ENCODE measurements around the gene WIPI1. TPM values are rescaled to one million over a fixed set of nuclear protein-coding genes. Genes with fewer than 3 reads are reported as not detected.
A peak's percentile ranks its signal among the peaks of the same experiment; 100 is the strongest.

The WIPI1 gene
- total RNA-seq, 1 donor from 2014 or later: 49.9 TPM

DNA sequence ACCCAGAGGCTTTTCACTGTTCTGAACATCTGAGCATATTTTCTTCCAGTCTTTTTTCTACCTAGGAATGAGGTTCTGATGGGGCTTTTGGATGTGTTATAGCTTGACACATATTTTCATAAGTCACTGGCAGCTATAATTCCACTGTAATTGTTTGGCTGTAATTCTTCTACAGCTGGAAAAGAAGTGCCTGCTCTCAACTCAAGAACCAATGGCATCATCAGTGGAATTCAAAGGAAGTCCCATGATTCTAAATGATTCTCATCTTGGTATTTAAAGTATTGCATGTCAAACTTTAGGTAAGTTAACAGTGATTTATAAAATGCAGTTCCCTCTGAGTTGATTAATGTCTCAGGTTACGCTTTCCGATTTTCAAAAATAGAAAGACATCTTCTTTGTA, 16.8 kb downstream of the WIPI1 start:
- TF ChIP-seq CTCF (IDR thresholded peaks at IDR 0.05; ENCODE audit: insufficient read depth, low read length, poor library complexity, severe bottlenecking): no peak
- H3K27me3 ChIP-seq (ENCODE audit: control insufficient read depth, insufficient read depth, low read length): no peaks in the 10 kb centered on the region
- no peak for DNase-seq (ENCODE audit: low read depth)
- no peak overlapping the region for H3K4me3 ChIP-seq (ENCODE audit: low read depth, low read length)
- H3K36me3 ChIP-seq (ENCODE audit: control insufficient read depth, insufficient read depth, low read length): peaks cover 3% of the 10 kb centered on the region

GRCh38 chr17:68439656-68440290, 17.5 kb downstream of the WIPI1 start:
- TF ChIP-seq CTCF (IDR thresholded peaks at IDR 0.05; ENCODE audit: insufficient read depth, low read length, poor library complexity, severe bottlenecking): no peak
- Histone ChIP-seq H3K27me3 (ENCODE audit: control insufficient read depth, insufficient read depth, low read length) (no peaks in the 10 kb centered on the region), H3K4me3 (ENCODE audit: low read depth, low read length) (no peak overlapping the region), H3K36me3 (ENCODE audit: control insufficient read depth, insufficient read depth, low read length) (peaks cover 3% of the 10 kb centered on the region)
- DNase-seq (ENCODE audit: low read depth): no peak

DNA sequence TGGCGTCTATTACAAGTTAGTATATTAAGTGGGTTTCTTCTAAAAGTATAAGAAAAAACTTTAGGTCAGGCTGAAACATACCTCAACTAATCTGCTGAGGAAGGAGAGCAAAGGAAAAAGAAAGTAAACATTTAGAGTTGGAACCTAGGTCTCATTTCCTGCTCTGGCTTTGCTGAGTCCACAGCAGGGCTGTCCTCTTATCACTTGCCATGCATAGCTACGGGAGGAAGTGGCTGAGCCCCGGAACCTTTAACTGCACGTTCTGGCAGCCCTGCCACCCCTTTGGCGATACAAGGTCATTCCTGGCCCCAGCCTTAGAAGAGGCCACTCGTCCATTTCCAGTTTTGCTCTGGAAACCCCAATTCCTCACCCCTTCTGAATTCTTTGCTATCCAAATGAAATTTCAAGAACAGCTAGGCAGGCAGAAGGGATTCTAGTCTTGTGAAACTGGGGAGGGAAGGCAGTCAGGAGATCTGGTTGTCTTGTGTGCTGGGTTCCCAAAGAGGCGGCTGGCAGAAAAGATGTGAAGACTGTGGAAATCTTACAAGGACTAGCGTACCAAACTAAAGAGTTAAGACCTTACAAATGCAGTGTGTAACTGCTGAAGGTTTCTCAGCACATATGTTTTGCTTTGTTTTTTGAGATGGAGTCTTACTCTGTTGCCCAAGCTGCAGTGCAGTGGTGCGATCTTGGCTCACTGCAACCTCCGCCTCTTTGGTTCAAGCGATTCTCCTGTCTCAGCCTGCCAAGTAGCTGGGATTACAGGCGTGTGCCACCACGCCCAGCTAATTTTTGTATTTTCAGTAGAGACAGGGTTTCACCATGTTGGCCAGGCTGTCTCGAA, 19.1 kb downstream of the WIPI1 start:
- no peak for DNase-seq (ENCODE audit: low read depth)
- TF ChIP-seq CTCF (IDR thresholded peaks at IDR 0.05; ENCODE audit: insufficient read depth, low read length, poor library complexity, severe bottlenecking): no peak
- Histone ChIP-seq H3K36me3 (ENCODE audit: control insufficient read depth, insufficient read depth, low read length) (peaks cover 5% of the 10 kb centered on the region), H3K27me3 (ENCODE audit: control insufficient read depth, insufficient read depth, low read length) (no peaks in the 10 kb centered on the region), H3K4me3 (ENCODE audit: low read depth, low read length) (no peak overlapping the region)

- Histone ChIP-seq H3K36me3 (ENCODE audit: control insufficient read depth, insufficient read depth, low read length) (peaks cover 4% of the 10 kb centered on the region), H3K4me3 (ENCODE audit: low read depth, low read length) (no peak overlapping the region), H3K27me3 (ENCODE audit: control insufficient read depth, insufficient read depth, low read length) (no peaks in the 10 kb centered on the region)
- DNase-seq (ENCODE audit: low read depth): no peak
- peak; percentile 95 for TF ChIP-seq CTCF (IDR thresholded peaks at IDR 0.05; ENCODE audit: insufficient read depth, low read length, poor library complexity, severe bottlenecking)
Observed at GRCh38 chr17:68435876-68436842, 21.1 kb downstream of the WIPI1 start.

DNA sequence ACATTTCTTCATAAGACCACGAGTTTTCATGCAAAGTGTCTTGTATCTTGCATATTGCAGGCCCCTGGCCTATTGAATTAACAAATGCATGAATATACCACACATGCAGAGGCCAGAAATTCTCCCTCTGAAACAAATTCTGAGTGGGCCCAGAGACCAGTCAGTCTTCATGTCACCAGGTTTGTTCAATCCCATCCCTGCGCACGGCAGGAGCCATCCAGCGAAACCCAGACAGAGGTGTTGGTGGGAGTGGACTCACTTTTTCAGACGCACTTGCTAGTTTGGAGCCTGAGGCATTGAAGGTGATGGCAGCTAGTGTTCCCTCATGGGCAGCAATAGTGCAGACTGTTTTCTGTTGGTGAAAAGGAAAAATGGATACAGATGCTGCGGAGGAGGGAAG, 21.9 kb downstream of the WIPI1 start:
- Histone ChIP-seq H3K36me3 (ENCODE audit: control insufficient read depth, insufficient read depth, low read length) (peaks cover 4% of the 10 kb centered on the region), H3K27me3 (ENCODE audit: control insufficient read depth, insufficient read depth, low read length) (no peaks in the 10 kb centered on the region), H3K4me3 (ENCODE audit: low read depth, low read length) (no peak overlapping the region)
- TF ChIP-seq CTCF (IDR thresholded peaks at IDR 0.05; ENCODE audit: insufficient read depth, low read length, poor library complexity, severe bottlenecking): no peak
- DNase-seq (ENCODE audit: low read depth): no peak
